ENCODE data around the gene DGKQ.
"Not testable (repeated sequence)": the region's sequence is repeated elsewhere in the genome, so short reads cannot be mapped to it uniquely, and the experiment has no call there.

The DGKQ gene

GRCh38 chr4:929096-929765 is 44.1 kb downstream of the DGKQ start:
- Histone ChIP-seq H3F3A (ENCODE audit: insufficient read depth) (peaks cover 13% of the 10 kb centered on the region; the same call in 1 of the 2 replicates), H4K20me1 (ENCODE audit: low read depth, low read length) (peaks cover 8% of the 10 kb centered on the region; the same call in 1 of the 2 replicates), H3K9me3 (ENCODE audit: insufficient read depth, low read length) (no peaks in the 10 kb centered on the region), H3K4me3 (ENCODE audit: insufficient read depth, low read length, poor library complexity, severe bottlenecking) (no peak overlapping the region), H3K36me3 (ENCODE audit: low read length) (no peaks in the 10 kb centered on the region), H3K79me2 (ENCODE audit: insufficient read depth, low read length) (peaks cover 64% of the 10 kb centered on the region), H3K27ac (ENCODE audit: low read depth, low read length) (no peak overlapping the region), H3K9me2 (replicated peaks; ENCODE audit: insufficient read depth, low read length) (no peaks in the 10 kb centered on the region), H3K4me2 (ENCODE audit: low read depth, low read length, poor library complexity, severe bottlenecking) (peak overlapping the region; percentile 71), H2AFZ (ENCODE audit: low read depth, low read length, severe bottlenecking) (no peak overlapping the region), H3K27me3 (ENCODE audit: low read length) (no peaks in the 10 kb centered on the region), H3K9ac (ENCODE audit: low read length) (no peak overlapping the region)
- no peak for TF ChIP-seq EZH2phosphoT487 (conservative IDR thresholded peaks at IDR 0.05; ENCODE audit: low read length)

- peaks cover 21% of the 10 kb centered on the region; the same call in 1 of the 2 replicates for H3F3A ChIP-seq (ENCODE audit: insufficient read depth)
- not testable (repeated sequence) for H3K9me2 ChIP-seq (replicated peaks; ENCODE audit: insufficient read depth, low read length); H3K9ac ChIP-seq (ENCODE audit: low read length); H4K20me1 ChIP-seq (ENCODE audit: low read depth, low read length); H2AFZ ChIP-seq (ENCODE audit: low read depth, low read length, severe bottlenecking); H3K27me3 ChIP-seq (ENCODE audit: low read length); H3K4me3 ChIP-seq (ENCODE audit: insufficient read depth, low read length, poor library complexity, severe bottlenecking); H3K27ac ChIP-seq (ENCODE audit: low read depth, low read length); H3K36me3 ChIP-seq (ENCODE audit: low read length); H3K4me2 ChIP-seq (ENCODE audit: low read depth, low read length, poor library complexity, severe bottlenecking); H3K9me3 ChIP-seq (ENCODE audit: insufficient read depth, low read length)
- H3K79me2 ChIP-seq (ENCODE audit: insufficient read depth, low read length), result peaks cover 73% of the 10 kb centered on the region
Measured at GRCh38 chr4:927566-927965, 45.8 kb downstream of the DGKQ start.

- Histone ChIP-seq H3K9me3 (ENCODE audit: insufficient read depth, low read length) (no peaks in the 10 kb centered on the region), H4K20me1 (ENCODE audit: low read depth, low read length) (peaks cover 8% of the 10 kb centered on the region; the same call in 1 of the 2 replicates), H3K79me2 (ENCODE audit: insufficient read depth, low read length) (peaks cover 79% of the 10 kb centered on the region), H3K27me3 (ENCODE audit: low read length) (no peaks in the 10 kb centered on the region), H3F3A (ENCODE audit: insufficient read depth) (peaks cover 23% of the 10 kb centered on the region; the same call in 1 of the 2 replicates), H2AFZ (ENCODE audit: low read depth, low read length, severe bottlenecking) (no peak overlapping the region), H3K36me3 (ENCODE audit: low read length) (no peaks in the 10 kb centered on the region), H3K4me3 (ENCODE audit: insufficient read depth, low read length, poor library complexity, severe bottlenecking) (no peak overlapping the region), H3K9me2 (replicated peaks; ENCODE audit: insufficient read depth, low read length) (no peaks in the 10 kb centered on the region), H3K27ac (ENCODE audit: low read depth, low read length) (no peak overlapping the region), H3K9ac (ENCODE audit: low read length) (no peak overlapping the region), H3K4me2 (ENCODE audit: low read depth, low read length, poor library complexity, severe bottlenecking) (no peak overlapping the region)
- peak; percentile 32 for TF ChIP-seq CTCF (IDR thresholded peaks at IDR 0.05; ENCODE audit: insufficient read depth, low read length, poor library complexity, severe bottlenecking)
- TF ChIP-seq EZH2phosphoT487 (conservative IDR thresholded peaks at IDR 0.05; ENCODE audit: low read length), result no peak
Measured at GRCh38 chr4:926538-926937, 46.8 kb downstream of the DGKQ start.

GRCh38 chr4:925771-926500 is 47.4 kb downstream of the DGKQ start:
- Histone ChIP-seq H3F3A (ENCODE audit: insufficient read depth) (peaks cover 23% of the 10 kb centered on the region; the same call in 1 of the 2 replicates), H2AFZ (ENCODE audit: low read depth, low read length, severe bottlenecking) (no peak overlapping the region), H3K79me2 (ENCODE audit: insufficient read depth, low read length) (peaks cover 79% of the 10 kb centered on the region), H3K9me2 (replicated peaks; ENCODE audit: insufficient read depth, low read length) (no peaks in the 10 kb centered on the region), H3K27ac (ENCODE audit: low read depth, low read length) (no peak overlapping the region), H3K4me2 (ENCODE audit: low read depth, low read length, poor library complexity, severe bottlenecking) (no peak overlapping the region), H3K4me3 (ENCODE audit: insufficient read depth, low read length, poor library complexity, severe bottlenecking) (no peak overlapping the region), H3K9me3 (ENCODE audit: insufficient read depth, low read length) (no peaks in the 10 kb centered on the region), H3K9ac (ENCODE audit: low read length) (no peak overlapping the region), H3K36me3 (ENCODE audit: low read length) (no peaks in the 10 kb centered on the region), H4K20me1 (ENCODE audit: low read depth, low read length) (peaks cover 5% of the 10 kb centered on the region; the same call in 1 of the 2 replicates), H3K27me3 (ENCODE audit: low read length) (no peaks in the 10 kb centered on the region)
- TF ChIP-seq EZH2phosphoT487 (conservative IDR thresholded peaks at IDR 0.05; ENCODE audit: low read length), result no peak
- no peak for TF ChIP-seq CTCF (IDR thresholded peaks at IDR 0.05; ENCODE audit: insufficient read depth, low read length, poor library complexity, severe bottlenecking)

Data from SU-DHL-6 (cell line).